Immature natural killer cell (primary cell): ENCODE results near the gene OTOP2. TPM values are rescaled to one million over a fixed set of nuclear protein-coding genes. Genes with fewer than 3 reads are reported as not detected.
A peak's percentile ranks its signal among the peaks of the same experiment; 100 is the strongest.
"Not testable (repeated sequence)": the region's sequence is repeated elsewhere in the genome, so short reads cannot be mapped to it uniquely, and the experiment has no call there.

Experiments
- DNase-seq, 3 donors: peaks; one replicate each; pipeline ENCODE4 v3.0.0; 2022; ENCODE audit warnings: mixed read lengths in 1 of 3
- H3K27ac Mint-ChIP-seq, 6 donors: one replicate each; pipeline ENCODE4 v1.8.0; 2020; ENCODE audit warnings: mixed read lengths in 6 of 6, mild to moderate bottlenecking in 5 of 6, inconsistent platforms in 4 of 6, moderate library complexity in 3 of 6
- H3K27me3 Mint-ChIP-seq, 3 donors: one replicate each; pipeline ENCODE4 v1.8.0; 2020 to 2021; ENCODE audit warnings: low read depth in 3 of 3, mild to moderate bottlenecking in 3 of 3, mixed read lengths in 3 of 3, moderate library complexity in 3 of 3, inconsistent platforms in 1 of 3
- H3K36me3 Mint-ChIP-seq, 3 donors: one replicate each; pipeline ENCODE4 v1.8.0; 2020; ENCODE audit warnings: mixed read lengths in 3 of 3, inconsistent platforms in 2 of 3, mild to moderate bottlenecking in 2 of 3
- H3K4me1 Mint-ChIP-seq, 2 donors: one replicate each; pipeline ENCODE4 v1.8.0; 2020; ENCODE audit warnings: inconsistent platforms in 2 of 2, mild to moderate bottlenecking in 2 of 2, mixed read lengths in 2 of 2, moderate library complexity in 1 of 2
- H3K4me3 Mint-ChIP-seq, 5 donors: one replicate each; pipeline ENCODE4 v1.8.0; 2020; ENCODE audit warnings: mild to moderate bottlenecking in 5 of 5, mixed read lengths in 5 of 5, inconsistent platforms in 3 of 5, moderate library complexity in 3 of 5
- H3K9me3 Mint-ChIP-seq, 6 donors: one replicate each; pipeline ENCODE4 v1.8.0; 2020; ENCODE audit warnings: mild to moderate bottlenecking in 6 of 6, mixed read lengths in 6 of 6, inconsistent platforms in 4 of 6, moderate library complexity in 3 of 6
- polyA plus RNA-seq, 3 donors: library from polyadenylated mRNA; unstranded; fragments of 300-500 nt; fragmentation: Illumina TruSeq; gene quantifications; one replicate each; pipeline ENCODE4 v1.2.3, GENCODE V29; 2021

The OTOP2 gene
- polyA plus RNA-seq, 3 donors from 2014 or later: not detected

- Mint-ChIP-seq H3K4me1 (peaks cover 0 to 3% of the 10 kb centered on the region in 2 donors), H3K27ac (no peak overlapping the region), H3K9me3 (no peaks in the 10 kb centered on the region), H3K36me3 (no peaks in the 10 kb centered on the region), H3K27me3 (peaks cover 8 to 21% (median 13%) of the 10 kb centered on the region in 3 donors), H3K4me3 (no peak overlapping the region)
- no peak for DNase-seq
Observed at GRCh38 chr17:74892013-74892841, 31.8 kb upstream of the OTOP2 start.

GRCh38 chr17:74892974-74893911 is 30.8 kb upstream of the OTOP2 start, which contains the start of gene FADS6:
Gene FADS6 (minus strand): TSS chr17:74893633. CDS start chr17:74893595, 38 bp downstream.
- H3K4me1 Mint-ChIP-seq: peaks cover 0 to 3% of the 10 kb centered on the region in 2 donors
- no peak within 1 kb of the TSS for H3K27ac Mint-ChIP-seq
- peaks cover 7 to 21% (median 13%) of the 10 kb centered on the region in 3 donors for H3K27me3 Mint-ChIP-seq
- H3K4me3 Mint-ChIP-seq: peak within 1 kb of the TSS in 4 of 5 donors; percentile 29 to 72 (median 38)
- no peaks in the 10 kb centered on the region for H3K36me3 Mint-ChIP-seq
- H3K9me3 Mint-ChIP-seq: no peaks in the 10 kb centered on the region
- no peak for DNase-seq

DNA sequence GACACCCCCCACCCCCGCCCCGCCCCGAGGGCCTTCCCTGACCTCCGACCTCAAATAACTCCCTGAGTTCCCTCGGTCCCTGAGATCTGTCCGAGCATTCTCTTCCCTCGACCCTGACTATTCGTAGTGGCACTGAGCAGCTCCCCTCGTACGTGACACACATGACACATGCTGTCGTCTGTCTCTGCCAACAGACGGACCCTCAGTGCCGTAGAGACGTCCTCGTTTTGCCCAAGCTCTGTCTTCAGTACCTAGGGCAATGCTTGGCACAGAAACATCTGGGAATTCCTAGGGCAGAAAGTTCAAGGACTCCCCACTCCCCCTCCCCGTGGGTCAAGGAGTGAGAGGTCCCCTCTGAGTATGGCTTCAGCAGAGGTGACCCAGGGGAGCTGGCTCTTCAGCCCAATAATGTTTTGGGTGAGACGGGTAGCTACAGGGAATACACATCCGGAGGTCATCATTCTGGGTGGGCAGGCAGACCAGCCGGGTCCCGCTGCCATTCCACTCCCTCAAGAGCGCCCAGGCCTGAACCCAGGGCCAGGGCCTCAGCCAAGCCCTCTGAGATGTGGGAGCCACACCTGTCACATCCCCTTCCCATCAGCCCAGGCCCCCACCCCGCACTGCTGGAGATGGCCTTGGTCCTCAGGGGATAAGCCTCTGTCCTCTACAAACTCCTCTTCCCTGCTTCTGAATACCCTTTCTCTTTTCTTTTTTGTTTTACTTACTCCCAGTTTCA is 30.0 kb upstream of the OTOP2 start:
- no peak for DNase-seq
- H3K9me3 Mint-ChIP-seq: no peaks in the 10 kb centered on the region
- no peak overlapping the region for H3K27ac Mint-ChIP-seq
- H3K4me3 Mint-ChIP-seq: peak overlapping the region in 4 of 5 donors; percentile 29 to 72 (median 38)
- H3K4me1 Mint-ChIP-seq: peaks cover 0 to 3% of the 10 kb centered on the region in 2 donors
- no peaks in the 10 kb centered on the region for H3K36me3 Mint-ChIP-seq
- peaks cover 7 to 21% (median 13%) of the 10 kb centered on the region in 3 donors for H3K27me3 Mint-ChIP-seq

- DNase-seq: no peak
- Mint-ChIP-seq H3K4me1 (peaks cover 0 to 3% of the 10 kb centered on the region in 2 donors), H3K27ac (no peak overlapping the region), H3K27me3 (peaks cover 8 to 12% (median 11%) of the 10 kb centered on the region in 3 donors), H3K4me3 (no peak overlapping the region), H3K36me3 (no peaks in the 10 kb centered on the region), H3K9me3 (no peaks in the 10 kb centered on the region)
Observed at GRCh38 chr17:74898376-74898946, 25.6 kb upstream of the OTOP2 start.

GRCh38 chr17:74900208-74900607 is 23.9 kb upstream of the OTOP2 start:
- Mint-ChIP-seq H3K27ac (no peak overlapping the region), H3K36me3 (no peaks in the 10 kb centered on the region), H3K9me3 (no peaks in the 10 kb centered on the region), H3K27me3 (peaks cover 5 to 10% (median 9%) of the 10 kb centered on the region in 3 donors), H3K4me1 (no peaks in the 10 kb centered on the region), H3K4me3 (no peak overlapping the region)
- no peak for DNase-seq

DNA sequence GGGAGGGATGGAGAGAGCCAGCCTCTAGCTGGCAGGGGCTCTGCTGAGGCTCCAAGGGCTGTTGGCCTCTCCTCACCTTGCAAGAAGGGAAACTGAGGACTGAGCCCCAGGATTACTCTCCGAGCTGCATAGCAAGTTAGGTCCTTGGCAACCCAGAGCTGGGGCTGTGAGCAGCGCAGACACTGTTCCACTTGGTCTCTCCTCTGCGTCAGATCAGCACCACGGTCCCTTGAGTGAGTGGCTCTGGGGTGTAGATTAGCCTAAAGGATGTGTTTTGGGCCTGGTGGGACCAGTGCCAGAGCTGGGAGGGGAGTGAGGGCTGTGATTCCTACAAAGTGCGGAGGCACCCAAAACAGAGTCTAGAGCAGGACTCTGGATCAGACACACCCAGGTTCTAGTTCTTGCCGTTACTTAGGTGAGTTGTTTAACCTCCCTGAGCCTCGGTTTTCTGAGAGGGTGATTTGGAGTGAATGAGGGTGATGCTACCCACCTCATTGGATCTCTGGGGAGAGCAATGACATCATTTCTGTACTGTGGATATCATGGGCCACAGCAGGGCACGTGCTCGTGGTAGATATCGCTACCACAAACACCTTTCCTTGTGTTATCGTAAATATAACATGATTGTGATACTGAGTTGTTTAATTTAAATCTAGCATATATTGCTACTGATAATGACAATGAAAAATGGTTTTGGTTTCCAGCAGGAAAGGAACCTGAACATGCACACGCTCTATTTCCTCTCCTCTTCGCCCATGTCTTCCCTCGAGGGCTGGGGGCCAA is 22.5 kb upstream of the OTOP2 start:
- Mint-ChIP-seq H3K4me1 (no peaks in the 10 kb centered on the region), H3K27me3 (peaks cover 2 to 15% (median 7%) of the 10 kb centered on the region in 3 donors), H3K9me3 (no peaks in the 10 kb centered on the region), H3K27ac (no peak overlapping the region), H3K36me3 (no peaks in the 10 kb centered on the region), H3K4me3 (no peak overlapping the region)
- DNase-seq: no peak

DNA sequence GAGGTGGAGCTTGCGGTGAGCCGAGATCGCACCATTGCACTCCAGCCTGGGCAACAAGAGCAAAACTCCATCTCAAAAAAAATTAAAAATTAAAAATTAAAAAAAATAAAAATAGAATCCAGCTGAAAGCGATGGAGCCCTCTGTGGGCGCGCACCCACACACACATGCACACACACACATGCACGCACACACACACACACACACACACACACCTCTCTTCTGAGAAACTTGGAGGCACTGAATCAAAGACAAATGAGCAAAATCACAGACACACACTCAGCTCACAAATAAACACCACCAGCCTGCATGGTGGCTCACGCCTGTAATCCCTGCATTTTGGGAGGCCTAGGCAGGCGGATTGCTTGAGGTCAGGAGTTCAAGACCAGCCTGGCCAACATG is 21.0 kb upstream of the OTOP2 start:
- no peak overlapping the region for H3K4me3 Mint-ChIP-seq
- peaks cover 0 to 13% (median 7%) of the 10 kb centered on the region in 3 donors for H3K27me3 Mint-ChIP-seq
- H3K9me3 Mint-ChIP-seq: no peaks in the 10 kb centered on the region
- no peaks in the 10 kb centered on the region for H3K4me1 Mint-ChIP-seq
- no peaks in the 10 kb centered on the region for H3K36me3 Mint-ChIP-seq
- H3K27ac Mint-ChIP-seq: no peak overlapping the region
- DNase-seq: no peak

DNA sequence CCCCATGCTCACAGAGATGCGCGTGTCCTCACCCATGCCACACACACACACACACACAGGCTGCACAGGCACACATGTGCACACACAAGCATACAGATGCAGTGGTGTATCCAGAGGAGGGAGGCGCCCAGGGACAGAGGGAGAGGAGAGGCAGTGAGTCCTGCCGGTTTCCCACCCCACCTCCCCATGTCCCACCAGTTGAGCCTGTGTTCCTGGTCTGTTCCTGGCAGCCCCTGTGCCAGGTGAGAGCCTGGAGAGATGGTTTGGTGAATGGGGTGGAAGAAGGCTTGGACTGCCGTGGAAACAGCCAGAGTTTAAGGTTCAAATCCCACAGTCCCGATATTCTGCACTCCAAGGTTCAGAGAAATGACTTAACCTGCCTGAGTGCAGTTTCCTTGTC is 20.4 kb upstream of the OTOP2 start:
- Mint-ChIP-seq H3K27me3 (peaks cover 0 to 13% (median 7%) of the 10 kb centered on the region in 3 donors), H3K4me1 (no peaks in the 10 kb centered on the region), H3K36me3 (no peaks in the 10 kb centered on the region), H3K9me3 (no peaks in the 10 kb centered on the region), H3K4me3 (no peak overlapping the region), H3K27ac (no peak overlapping the region)
- no peak for DNase-seq

GRCh38 chr17:74904687-74905409 is 19.2 kb upstream of the OTOP2 start:
- no peaks in the 10 kb centered on the region for H3K36me3 Mint-ChIP-seq
- no peak for DNase-seq
- H3K4me1 Mint-ChIP-seq: no peaks in the 10 kb centered on the region
- peaks cover 0 to 13% (median 7%) of the 10 kb centered on the region in 3 donors for H3K27me3 Mint-ChIP-seq
- no peaks in the 10 kb centered on the region for H3K9me3 Mint-ChIP-seq
- H3K27ac Mint-ChIP-seq: no peak overlapping the region
- H3K4me3 Mint-ChIP-seq: no peak overlapping the region

- peak in 1 of 3 donors; percentile 5 for DNase-seq
Observed at GRCh38 chr17:74906214-74906793, 17.8 kb upstream of the OTOP2 start.

GRCh38 chr17:74907012-74907411 is 17.1 kb upstream of the OTOP2 start:
- no peak for DNase-seq
- peaks cover 0 to 13% (median 7%) of the 10 kb centered on the region in 3 donors for H3K27me3 Mint-ChIP-seq
- H3K4me3 Mint-ChIP-seq: no peak overlapping the region
- no peaks in the 10 kb centered on the region for H3K36me3 Mint-ChIP-seq
- H3K27ac Mint-ChIP-seq: no peak overlapping the region
- no peaks in the 10 kb centered on the region for H3K9me3 Mint-ChIP-seq
- no peaks in the 10 kb centered on the region for H3K4me1 Mint-ChIP-seq

More at GRCh38 chr17:74906214-74906793, 17.8 kb upstream of the OTOP2 start:
- peak overlapping the region in 1 of 6 donors; percentile 7 for H3K27ac Mint-ChIP-seq
- H3K4me1 Mint-ChIP-seq, H3K9me3 Mint-ChIP-seq, H3K36me3 Mint-ChIP-seq, H3K4me3 Mint-ChIP-seq: not testable (repeated sequence)
- peaks cover 0 to 13% (median 7%) of the 10 kb centered on the region in 3 donors for H3K27me3 Mint-ChIP-seq

- H3K27me3 Mint-ChIP-seq, H3K4me3 Mint-ChIP-seq, H3K36me3 Mint-ChIP-seq, H3K27ac Mint-ChIP-seq, H3K4me1 Mint-ChIP-seq, H3K9me3 Mint-ChIP-seq, DNase-seq: not testable (repeated sequence)
Observed at GRCh38 chr17:74909097-74909496, 15.0 kb upstream of the OTOP2 start.
